ENCODE data around the gene CALR3.

GRCh38 chr19:16456652-16457194 lies 39.2 kb downstream of the CALR3 start:
- TF ChIP-seq CTCF (IDR thresholded peaks at IDR 0.05): no peak
- TF ChIP-seq EP300 (IDR thresholded peaks at IDR 0.05): no peak
